Common myeloid progenitor, CD34-positive (primary cell): Measurements from ENCODE around the gene COL20A1.
"Not testable (repeated sequence)": the region's sequence is repeated elsewhere in the genome, so short reads cannot be mapped to it uniquely, and the experiment has no call there.

Source experiments
- CTCF ChIA-PET: fragments of 350-600 bp; sonication (Branson Sonifier 250); formaldehyde crosslinking; loops from one replicate; lab custom pipeline; 2021; ENCODE audit warnings: antibody characterized with exemption; lab: Charles Lee
- POLR2A ChIA-PET: fragments of 350-600 bp; sonication (Branson Sonifier 250); formaldehyde crosslinking; loops from one replicate; lab custom pipeline; 2021; ENCODE audit warnings: antibody characterized with exemption; lab: Charles Lee
- DNase-seq, 3 donors: peaks; one replicate each; pipeline versions ENCODE4 v3.0.0 to v3.0.0-alpha.2; 2013
- H3K27ac ChIP-seq, 2 experiments: 1 replicate in 1 of 2; 2 replicates in 1 of 2; pipeline ENCODE4 v1.7.0; 2013; ENCODE audit warnings: inconsistent platforms in 2 of 2, low read length in 2 of 2, mild to moderate bottlenecking in 2 of 2, low read depth in 1 of 2, moderate library complexity in 1 of 2; ENCODE audit not compliant: severe bottlenecking in 2 of 2, insufficient read depth in 1 of 2, poor library complexity in 1 of 2
- H3K27me3 ChIP-seq, 5 experiments: replicated peaks in 2 of 5; 1 replicate in 3 of 5; 2 replicates in 2 of 5; pipeline versions ENCODE4 v1.6.1 to v1.7.0; 2013; ENCODE audit warnings: low read length in 4 of 5, mild to moderate bottlenecking in 2 of 5, moderate library complexity in 2 of 5, inconsistent platforms in 1 of 5; ENCODE audit not compliant: insufficient read depth in 5 of 5, control insufficient read depth in 4 of 5
- H3K36me3 ChIP-seq, 4 experiments: 1 replicate in 2 of 4; 2 replicates in 2 of 4; pipeline versions ENCODE4 v1.6.1 to v1.7.0; 2013; ENCODE audit warnings: low read length in 3 of 4, control low read depth in 1 of 4, mild to moderate bottlenecking in 1 of 4; ENCODE audit not compliant: control insufficient read depth in 4 of 4, insufficient read depth in 4 of 4
- H3K4me1 ChIP-seq, 4 experiments: 1 replicate in 3 of 4; 2 replicates in 1 of 4; pipeline versions ENCODE4 v1.6.1 to v1.7.1; 2013; ENCODE audit warnings: low read length in 3 of 4, mild to moderate bottlenecking in 3 of 4, control low read depth in 1 of 4, inconsistent platforms in 1 of 4, moderate library complexity in 1 of 4; ENCODE audit not compliant: control insufficient read depth in 4 of 4, insufficient read depth in 4 of 4; ENCODE audit errors: control extremely low read depth in 1 of 4
- H3K4me3 ChIP-seq, 7 experiments: 1 replicate in 4 of 7; 2 replicates in 3 of 7; pipeline versions ENCODE4 v1.5.1 to v1.7.0; 2013; ENCODE audit warnings: mild to moderate bottlenecking in 7 of 7, low read length in 6 of 7, moderate library complexity in 6 of 7, inconsistent platforms in 2 of 7, low read depth in 2 of 7, control low read depth in 1 of 7; ENCODE audit not compliant: insufficient read depth in 4 of 7, control insufficient read depth in 1 of 7; ENCODE audit errors: extremely low read depth in 1 of 7
- H3K9me3 ChIP-seq, 5 experiments: 1 replicate in 4 of 5; 2 replicates in 1 of 5; pipeline versions ENCODE4 v1.6.1 to v1.7.1; 2013; ENCODE audit warnings: low read length in 4 of 5, mild to moderate bottlenecking in 2 of 5, inconsistent platforms in 1 of 5, low read depth in 1 of 5, moderate library complexity in 1 of 5; ENCODE audit not compliant: control insufficient read depth in 4 of 5, insufficient read depth in 2 of 5; ENCODE audit errors: control extremely low read depth in 1 of 5
- WGBS: methylation state at CpG from one replicate; pipeline ENCODE4 v1.1.5; 2013; ENCODE audit not compliant: insufficient coverage; 5-methylcytosine and 5-hydroxymethylcytosine counted together

COL20A1 gene

DNA sequence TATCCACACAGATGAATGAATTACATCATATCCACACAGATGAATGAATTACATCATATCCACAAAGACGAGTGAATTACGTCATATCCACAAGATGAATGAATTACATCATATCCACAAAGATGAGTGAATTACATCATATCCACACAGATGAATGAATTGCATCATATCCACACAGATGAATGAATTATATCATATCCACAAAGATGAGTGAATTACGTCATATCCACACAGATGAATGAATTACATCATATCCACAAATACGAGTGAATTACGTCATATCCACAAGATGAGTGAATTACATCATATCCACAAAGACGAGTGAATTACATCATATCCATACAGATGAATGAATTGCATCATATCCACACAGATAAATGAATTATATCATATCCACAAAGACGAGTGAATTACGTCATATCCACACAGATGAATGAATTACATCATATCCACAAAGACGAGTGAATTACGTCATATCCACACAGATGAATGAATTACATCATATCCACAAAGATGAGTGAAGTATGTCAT is 47.2 kb downstream of the COL20A1 start:
- POLR2A ChIA-PET, CTCF ChIA-PET, H3K36me3 ChIP-seq, H3K4me1 ChIP-seq, DNase-seq, H3K9me3 ChIP-seq, H3K4me3 ChIP-seq, H3K27ac ChIP-seq: not testable (repeated sequence)
- H3K27me3 ChIP-seq = peaks cover 0 to 58% (median 25%) of the 10 kb centered on the region in 5 experiments
- WGBS = 72% methylated on average over 6 of the region's 10 CpGs

DNA sequence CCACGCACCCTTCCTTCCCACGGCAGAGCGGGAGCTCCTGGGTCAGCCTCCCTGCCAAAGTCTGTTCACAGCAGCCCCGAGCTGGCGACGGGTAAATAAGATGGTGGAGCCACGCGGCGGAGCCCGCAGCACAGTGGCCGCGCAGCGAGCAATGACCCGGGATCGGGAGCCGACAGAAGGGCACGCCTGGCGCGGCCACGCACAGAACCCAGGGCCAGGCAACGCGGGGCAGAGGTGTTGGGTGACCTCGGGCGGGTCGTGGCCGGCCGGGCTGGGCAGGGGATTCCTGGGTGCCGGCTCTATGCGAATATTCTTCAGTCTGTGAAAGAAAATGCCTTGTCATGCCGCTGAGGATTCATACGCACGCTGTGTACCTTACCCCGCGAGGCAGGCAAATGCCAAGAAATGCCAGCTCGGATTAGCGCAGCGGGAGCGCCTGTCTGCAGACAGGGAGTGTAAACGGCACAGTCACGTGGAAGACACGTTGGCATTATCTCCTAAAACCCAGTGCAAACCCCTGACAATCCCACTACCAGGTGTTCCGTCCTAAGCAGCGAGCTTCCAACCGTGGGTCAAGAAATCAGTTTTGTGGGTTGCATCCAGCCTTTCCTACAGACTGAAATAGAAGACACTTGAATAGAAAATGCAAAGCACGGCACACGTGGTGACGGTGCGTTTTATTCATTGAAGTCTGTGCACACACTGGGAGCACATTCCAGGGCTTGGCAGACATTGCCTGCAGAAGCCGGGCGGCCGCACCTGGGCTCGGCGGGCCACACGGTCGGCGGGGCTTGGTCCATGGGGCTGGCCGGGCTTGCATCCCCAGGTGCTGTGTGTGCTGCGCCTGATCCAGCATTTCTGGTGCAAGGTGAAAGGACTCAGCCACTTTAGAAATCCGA is 49.8 kb downstream of the COL20A1 start:
- Histone ChIP-seq H3K9me3 (no peaks in the 10 kb centered on the region), H3K4me3 (no peak overlapping the region), H3K36me3 (no peaks in the 10 kb centered on the region), H3K4me1 (no peaks in the 10 kb centered on the region), H3K27ac (no peak overlapping the region), H3K27me3 (peaks cover 0 to 50% (median 8%) of the 10 kb centered on the region in 5 experiments)
- ChIA-PET CTCF (no interaction called here), POLR2A (no interaction called here)
- WGBS = 92% methylated on average over 58 of the region's 59 CpGs
- DNase-seq = no peak

DNA sequence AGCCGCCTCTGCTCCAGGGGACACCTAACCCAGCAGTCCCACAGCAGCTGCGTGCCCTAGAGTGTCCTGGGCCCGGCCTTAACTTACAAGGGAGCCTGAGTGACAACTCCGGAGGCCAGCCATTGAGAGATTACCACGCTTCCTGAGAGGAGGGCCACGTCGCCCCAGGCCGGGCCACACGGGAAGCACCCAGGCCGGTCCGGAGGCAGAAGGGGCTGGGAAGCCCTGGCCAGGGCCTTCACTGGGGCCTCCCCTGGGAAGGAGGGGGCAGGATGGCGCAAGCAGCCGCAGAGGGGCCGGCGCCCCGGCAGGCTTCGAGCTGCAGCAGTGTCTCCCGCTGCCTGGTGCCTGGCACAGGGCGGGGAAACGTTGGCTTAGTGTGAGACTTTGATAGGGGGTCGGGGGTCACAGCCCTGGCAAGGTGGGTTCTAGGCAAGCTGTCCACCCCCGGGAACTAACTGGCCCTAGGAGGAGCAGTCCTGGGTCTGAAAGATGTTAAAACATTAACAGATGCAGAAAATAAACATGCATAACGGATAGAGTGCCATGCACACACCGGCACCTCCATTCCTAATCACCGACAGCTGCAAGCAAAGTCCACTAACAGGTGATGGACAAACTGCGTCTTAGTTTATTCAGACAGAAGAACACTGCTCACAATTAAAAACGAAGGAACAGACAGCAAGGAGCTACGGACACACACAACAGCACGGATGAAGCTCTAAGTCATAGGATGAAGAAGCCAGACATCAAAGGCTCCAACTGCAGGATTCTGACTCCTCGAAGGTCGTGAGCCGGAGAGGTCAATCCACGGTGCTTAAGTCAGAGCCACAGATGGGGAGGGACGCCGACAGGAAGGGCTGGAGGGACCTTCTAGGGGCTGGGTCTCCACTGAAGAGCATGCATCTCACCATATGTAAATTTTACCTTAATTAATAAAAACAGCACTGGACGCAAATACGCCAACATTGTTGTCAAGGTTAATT is 50.8 kb downstream of the COL20A1 start:
- no peak overlapping the region for H3K4me3 ChIP-seq
- 73% methylated on average over 34 of the region's 37 CpGs for WGBS
- peaks cover 0 to 42% (median 6%) of the 10 kb centered on the region in 5 experiments for H3K27me3 ChIP-seq
- H3K9me3 ChIP-seq = no peaks in the 10 kb centered on the region
- H3K27ac ChIP-seq = no peak overlapping the region
- no peak for DNase-seq
- ChIA-PET POLR2A (no interaction called here), CTCF (interaction anchor here (1.0 kb wide), 1 partner anchor 35 kb away, joined by 3 read pairs; no protein-coding TSS in a partner anchor)
- no peaks in the 10 kb centered on the region for H3K36me3 ChIP-seq
- H3K4me1 ChIP-seq = no peaks in the 10 kb centered on the region

DNA sequence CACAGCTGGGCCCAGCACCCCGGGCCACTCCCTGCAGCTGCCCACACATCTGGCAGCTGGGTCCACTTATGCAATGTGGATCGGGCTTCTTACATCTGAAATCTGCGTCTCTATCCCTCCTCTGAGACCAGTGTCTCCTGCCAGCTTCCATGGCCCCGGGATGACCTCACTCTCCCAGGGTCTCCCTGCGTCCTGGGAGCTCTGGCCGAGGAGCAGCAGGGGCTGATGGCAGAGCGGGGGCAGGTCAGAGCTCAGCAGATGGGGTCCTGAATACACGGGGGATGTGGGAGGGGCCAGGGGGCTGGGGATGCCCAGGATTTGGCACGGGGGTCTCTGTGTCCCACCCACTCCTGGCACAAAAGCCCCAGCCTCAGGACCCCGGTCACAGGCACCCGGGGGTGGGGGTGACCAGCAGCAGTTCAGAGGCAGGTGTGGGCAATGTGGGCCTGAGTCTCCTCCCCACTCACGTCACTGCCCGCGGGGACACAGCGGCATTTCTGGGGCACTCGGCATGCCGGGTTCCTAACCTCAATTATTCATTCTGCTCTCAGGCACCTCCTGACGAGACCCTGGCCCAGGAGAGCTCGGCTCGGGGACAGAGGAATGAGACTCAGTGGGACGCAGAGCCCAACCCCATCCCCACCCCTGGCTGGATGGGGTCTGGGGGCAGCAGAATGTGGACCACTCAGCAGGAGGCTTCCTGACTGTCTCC is 51.8 kb downstream of the COL20A1 start:
- WGBS = 80% methylated on average over 13 of the region's 21 CpGs
- Histone ChIP-seq H3K36me3 (no peaks in the 10 kb centered on the region), H3K9me3 (no peaks in the 10 kb centered on the region), H3K4me1 (no peaks in the 10 kb centered on the region), H3K27me3 (peaks cover 0 to 42% (median 6%) of the 10 kb centered on the region in 5 experiments), H3K4me3 (no peak overlapping the region), H3K27ac (no peak overlapping the region)
- DNase-seq = no peak
- CTCF ChIA-PET = interaction anchor here (1.0 kb wide), 1 partner anchor 36 kb away, joined by 3 read pairs; no protein-coding TSS in a partner anchor
- POLR2A ChIA-PET = no interaction called here

DNA sequence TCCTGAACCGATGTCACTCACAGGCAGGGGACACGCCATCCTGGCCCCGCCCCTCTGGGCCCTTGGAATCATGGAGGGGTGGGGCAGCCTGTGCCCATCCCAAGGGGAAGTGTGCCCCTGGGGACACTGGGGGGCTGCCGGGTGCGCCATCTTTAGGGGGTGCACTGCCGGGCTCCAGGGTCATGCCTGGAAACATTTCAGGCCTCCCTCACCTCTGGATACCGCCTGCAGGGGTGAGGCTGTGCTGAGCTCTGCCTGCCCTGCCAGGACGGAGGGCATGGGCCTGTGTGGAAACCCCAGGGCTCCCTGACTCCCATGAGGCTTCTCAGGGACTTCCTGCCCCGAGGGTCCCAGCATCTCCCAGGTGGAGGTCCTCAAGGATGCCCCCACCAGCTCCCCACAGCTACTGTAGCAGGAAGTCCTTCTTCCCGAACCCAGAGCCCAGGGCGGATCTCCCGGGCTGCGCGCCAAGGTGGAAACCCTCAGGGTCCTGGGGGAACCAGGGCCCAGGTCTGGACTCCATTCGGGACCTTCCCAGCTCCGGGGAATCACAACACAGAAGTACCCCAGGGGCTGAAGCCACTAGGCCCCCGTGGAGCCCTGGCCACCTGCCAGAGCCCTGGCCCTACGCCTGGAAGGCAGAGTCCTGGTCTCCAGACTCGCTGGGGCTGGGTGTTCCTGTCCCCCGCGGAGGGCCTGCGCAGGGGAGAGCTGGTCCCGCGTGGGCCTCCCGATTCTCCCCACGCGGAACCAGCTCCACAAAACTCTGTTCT is 52.5 kb downstream of the COL20A1 start:
- Histone ChIP-seq H3K36me3 (no peaks in the 10 kb centered on the region), H3K4me3 (no peak overlapping the region), H3K9me3 (no peaks in the 10 kb centered on the region), H3K4me1 (no peaks in the 10 kb centered on the region), H3K27me3 (peaks cover 0 to 42% (median 6%) of the 10 kb centered on the region in 5 experiments), H3K27ac (no peak overlapping the region)
- ChIA-PET POLR2A (no interaction called here), CTCF (no interaction called here)
- no peak for DNase-seq
- 77% methylated on average over 26 of the region's 27 CpGs for WGBS
